PC-9 (cell line): ENCODE measurements around the gene TMEM232. TPM values are rescaled to one million over a fixed set of nuclear protein-coding genes. Genes with fewer than 3 reads are reported as not detected.

Experiments used
- BruUV-seq: library from RNA; stranded (reverse); fragments of 400-500 nt; replicated peaks from 2 replicates; lab custom pipeline; 2021; lab: Mats Ljungman, UMichigan
- CTCF ChIA-PET: fragments of 300-600 bp; sonication (Branson Sonifier 250); formaldehyde crosslinking; loops from one replicate; lab custom pipeline; 2022; ENCODE audit warnings: antibody characterized with exemption; lab: Charles Lee
- POLR2A ChIA-PET: fragments of 300-600 bp; sonication (Branson Sonifier 250); formaldehyde crosslinking; loops from one replicate; lab custom pipeline; 2022; ENCODE audit warnings: antibody characterized with exemption; ENCODE audit not compliant: unreplicated experiment; lab: Charles Lee
- DNase-seq, 2 experiments: peaks; one replicate each; pipeline versions ENCODE4 v3.0.0 to v3.0.0-alpha.2; 2015 to 2022; ENCODE audit warnings: mixed read lengths in 1 of 2
- H2AFZ ChIP-seq: fragments of 200-600 bp; sonication (generic); 2 replicates; pipeline ENCODE4 v1.8.1; 2017; ENCODE audit warnings: antibody characterized with exemption
- H3F3A ChIP-seq: fragments of 200-600 bp; sonication (generic); 2 replicates; pipeline ENCODE4 v1.8.1; 2017; ENCODE audit warnings: antibody characterized with exemption, mild to moderate bottlenecking, low read depth; ENCODE audit not compliant: insufficient read depth
- H3K27ac ChIP-seq: fragments of 200-600 bp; sonication (generic); 2 replicates; pipeline ENCODE4 v1.6.1; 2016; ENCODE audit warnings: mixed run types
- H3K27me3 ChIP-seq: fragments of 200-600 bp; sonication (generic); 2 replicates; pipeline ENCODE4 v1.6.1; 2016; ENCODE audit warnings: low read depth, mixed run types; ENCODE audit not compliant: insufficient read depth
- H3K36me3 ChIP-seq: fragments of 200-600 bp; sonication (generic); 2 replicates; pipeline ENCODE4 v1.6.1; 2016; ENCODE audit warnings: low read depth, mixed run types
- H3K4me1 ChIP-seq: fragments of 200-600 bp; sonication (generic); replicated peaks from 2 replicates; pipeline ENCODE4 v1.6.1; 2016; ENCODE audit warnings: mixed run types; ENCODE audit not compliant: insufficient read depth
- H3K4me2 ChIP-seq: fragments of 200-600 bp; sonication (generic); 2 replicates; pipeline ENCODE4 v1.6.1; 2017; ENCODE audit warnings: mixed run types
- H3K4me3 ChIP-seq: fragments of 200-600 bp; sonication (generic); 2 replicates; pipeline ENCODE4 v1.6.1; 2016; ENCODE audit warnings: mixed run types
- H3K79me2 ChIP-seq: fragments of 200-600 bp; sonication (generic); 2 replicates; pipeline ENCODE4 v1.6.1; 2017; ENCODE audit warnings: low read depth, mixed run types
- H3K9me2 ChIP-seq: fragments of 200-600 bp; sonication (generic); 2 replicates; pipeline ENCODE4 v1.8.1; 2017; ENCODE audit warnings: mild to moderate bottlenecking; ENCODE audit not compliant: insufficient read depth
- H3K9me3 ChIP-seq: fragments of 200-600 bp; sonication (generic); 2 replicates; pipeline ENCODE4 v1.8.1; 2016; ENCODE audit warnings: low read depth; ENCODE audit not compliant: insufficient read depth
- H4K20me1 ChIP-seq: fragments of 200-600 bp; sonication (generic); 2 replicates; pipeline ENCODE4 v1.8.1; 2017; ENCODE audit not compliant: insufficient read depth
- CTCF ChIP-seq: fragments of 200-600 bp; sonication (generic); conservative IDR thresholded peaks from 2 replicates; pipeline ENCODE4 v1.6.1; 2017; ENCODE audit warnings: mixed run types, antibody characterized with exemption, mild to moderate bottlenecking, moderate library complexity
- EZH2 ChIP-seq: fragments of 200-600 bp; sonication (generic); IDR thresholded peaks from 2 replicates; pipeline ENCODE4 v1.8.0; 2017; ENCODE audit warnings: antibody characterized with exemption, low read depth
- intact Hi-C: fragments of 100-400 bp; cut with micrococcal nuclease; formaldehyde crosslinking; loops from one replicate; pipeline ENCODE4 v1.10.0; 2022; ENCODE audit not compliant: unreplicated experiment
- total RNA-seq: library from RNA; stranded (reverse); gene quantifications from 2 replicates; pipeline ENCODE4 v1.2.3, GENCODE V29; 2021

TMEM232 gene
- total RNA-seq, 1 experiment from 2014 or later: 0.65 TPM

GRCh38 chr5:110517396-110517795 lies 209.1 kb downstream of the TMEM232 start:
- Histone ChIP-seq H2AFZ (no peak overlapping the region), H3K27me3 (no peaks in the 10 kb centered on the region), H3K9me3 (no peaks in the 10 kb centered on the region; the same call in 1 of the 2 replicates), H4K20me1 (no peaks in the 10 kb centered on the region), H3K9me2 (peaks cover 3% of the 10 kb centered on the region; the same call in 1 of the 2 replicates), H3K4me2 (no peak overlapping the region), H3K27ac (no peak overlapping the region), H3K36me3 (no peaks in the 10 kb centered on the region), H3F3A (no peaks in the 10 kb centered on the region), H3K4me1 (no peaks in the 10 kb centered on the region), H3K4me3 (no peak overlapping the region), H3K79me2 (no peaks in the 10 kb centered on the region)
- DNase-seq: no peak
- CTCF ChIA-PET: no interaction called here
- POLR2A ChIA-PET: no interaction called here
- intact Hi-C loops: no loop called here
- TF ChIP-seq CTCF (no peak), EZH2 (no peak)
- BruUV-seq: no TSS peak

GRCh38 chr5:110514030-110514429 lies 212.4 kb downstream of the TMEM232 start:
- Histone ChIP-seq H2AFZ (no peak overlapping the region), H3K9me2 (peaks cover 3% of the 10 kb centered on the region; the same call in 1 of the 2 replicates), H3K27ac (no peak overlapping the region), H3K79me2 (no peaks in the 10 kb centered on the region), H3K4me2 (no peak overlapping the region), H3K4me1 (no peaks in the 10 kb centered on the region), H3K27me3 (no peaks in the 10 kb centered on the region), H4K20me1 (no peaks in the 10 kb centered on the region), H3K9me3 (no peaks in the 10 kb centered on the region; the same call in 1 of the 2 replicates), H3F3A (no peaks in the 10 kb centered on the region), H3K36me3 (no peaks in the 10 kb centered on the region), H3K4me3 (no peak overlapping the region)
- intact Hi-C loops: no loop called here
- ChIA-PET CTCF (no interaction called here), POLR2A (no interaction called here)
- no TSS peak for BruUV-seq
- TF ChIP-seq EZH2 (no peak), CTCF (no peak)
- no peak for DNase-seq

GRCh38 chr5:110512266-110512665 lies 214.2 kb downstream of the TMEM232 start:
- no peak for DNase-seq

More at GRCh38 chr5:110512266-110512665, 214.2 kb downstream of the TMEM232 start:
- no peaks in the 10 kb centered on the region for H4K20me1 ChIP-seq
- H3K9me3 ChIP-seq: no peaks in the 10 kb centered on the region
- no peak for TF ChIP-seq CTCF
- TF ChIP-seq EZH2: no peak
- H3K79me2 ChIP-seq: no peaks in the 10 kb centered on the region
- ChIA-PET CTCF (no interaction called here), POLR2A (no interaction called here)
- H3K27ac ChIP-seq: no peak overlapping the region
- intact Hi-C loops: no loop called here
- no TSS peak for BruUV-seq
- H3K4me2 ChIP-seq: no peak overlapping the region
- H3K36me3 ChIP-seq: no peaks in the 10 kb centered on the region
- no peak overlapping the region for H3K4me3 ChIP-seq
- no peaks in the 10 kb centered on the region for H3K27me3 ChIP-seq
- H3F3A ChIP-seq: no peaks in the 10 kb centered on the region
- H3K4me1 ChIP-seq: no peaks in the 10 kb centered on the region
- peaks cover 3% of the 10 kb centered on the region; the same call in 1 of the 2 replicates for H3K9me2 ChIP-seq
- H2AFZ ChIP-seq: no peak overlapping the region
